Measurements from ENCODE around the gene MDM2. TPM values are rescaled to one million over a fixed set of nuclear protein-coding genes. Genes with fewer than 3 reads are reported as not detected.

The MDM2 gene
- total and polyA plus RNA-seq, 2 of the 8 experiments (the other 6 are each of a cell fraction or from before 2014, with no cell fraction given) = 15.1 to 115 TPM

GRCh38 chr12:68867606-68868005 is 59.6 kb downstream of the MDM2 start:
- TF ChIP-seq RAD21 (IDR thresholded peaks at IDR 0.05 in 1 of 2, conservative IDR thresholded peaks at IDR 0.05 in 1 of 2; ENCODE audit: low read depth in 2 of 2, low read length in 2 of 2) (peak in 1 of 2 experiments; percentile 22; a peak in 1 of 4 replicates), SRF (IDR thresholded peaks at IDR 0.05; ENCODE audit: low read depth, low read length) (no peak), E2F6 (IDR thresholded peaks at IDR 0.05) (no peak), ZNF274 (IDR thresholded peaks at IDR 0.05; ENCODE audit: borderline replicate concordance, extremely low read depth, low read length) (no peak), KDM4A (IDR thresholded peaks at IDR 0.05; ENCODE audit: low read depth, low read length, severe bottlenecking) (no peak)
- no peak overlapping the region for H3K56ac ChIP-seq (replicated peaks; ENCODE audit: insufficient read length, low read depth, low read length)
- no peak overlapping the region for H4K5ac ChIP-seq (ENCODE audit: insufficient read length, low read depth, low read length)
- no peak overlapping the region for H3K4me3 ChIP-seq (ENCODE audit: extremely low read depth in 1 of 4, insufficient read depth in 2 of 4, low read depth in 3 of 4, low read length in 4 of 4)
- no peak overlapping the region for H3K14ac ChIP-seq (ENCODE audit: insufficient read length)
- H3K23ac ChIP-seq (ENCODE audit: insufficient read length) = no peak overlapping the region
- no peak overlapping the region for H2BK120ac ChIP-seq (replicated peaks; ENCODE audit: low read depth, low read length)
- H3K18ac ChIP-seq (ENCODE audit: extremely low read depth, low read length) = no peak overlapping the region
- H2AK5ac ChIP-seq (ENCODE audit: low read depth, low read length) = no peak overlapping the region
- POLR2A ChIA-PET (ENCODE audit: partially characterized antibody) = no interaction called here
- H2BK20ac ChIP-seq (ENCODE audit: low read length) = no peak overlapping the region
- no peak overlapping the region for H2AFZ ChIP-seq (ENCODE audit: low read length)
- 59% methylated on average over 5 of the region's 5 CpGs; no CpG with 5 or more reads in 1 of the 2 experiments for WGBS, 2 experiments (ENCODE audit: extremely low coverage in 1 of 2, insufficient coverage in 1 of 2, insufficient read length in 1 of 2, insufficient replicate concordance in 2 of 2, low coverage in 1 of 2, low lambda C conversion rate in 2 of 2, missing lambda C conversion rate in 1 of 2)
- H3K9me3 ChIP-seq (ENCODE audit: insufficient read depth in 2 of 2, low read depth in 1 of 2, low read length in 1 of 2) = no peaks in the 10 kb centered on the region
- H3K9ac ChIP-seq (replicated peaks in 1 of 4; ENCODE audit: extremely low read depth in 1 of 4, low read depth in 3 of 4, low read length in 3 of 4) = no peak overlapping the region
- DNase-seq (ENCODE audit: low read depth in 1 of 2, low spot score in 2 of 2) (peak in 1 of 2 experiments; percentile 63), FAIRE-seq (no peak)
- H3K4me2 ChIP-seq (ENCODE audit: insufficient read depth in 1 of 2, low read depth in 2 of 2, low read length in 2 of 2) = no peak overlapping the region
- no peak overlapping the region for H2BK12ac ChIP-seq (ENCODE audit: low read depth, low read length)
- no peaks in the 10 kb centered on the region for H4K20me1 ChIP-seq (replicated peaks in 1 of 2; ENCODE audit: control insufficient read depth in 1 of 2, insufficient read depth in 2 of 2, low read length in 2 of 2)
- H4K8ac ChIP-seq (ENCODE audit: extremely low read depth, insufficient read depth, low read length) = no peak overlapping the region; the same call in 1 of the 2 replicates
- no peaks in the 10 kb centered on the region for H3K79me2 ChIP-seq (ENCODE audit: control insufficient read depth in 1 of 2, insufficient read depth in 2 of 2, low read length in 2 of 2)
- no peak overlapping the region for H2BK15ac ChIP-seq (ENCODE audit: low read length)
- H3K27me3 ChIP-seq (replicated peaks in 1 of 4; ENCODE audit: control insufficient read depth in 3 of 4, extremely low read depth in 1 of 4, insufficient read depth in 3 of 4, low read length in 3 of 4) = no peaks in the 10 kb centered on the region
- peaks cover 2 to 5% (median 4%) of the 10 kb centered on the region in 4 experiments; a peak in 4 of 7 replicates for H3K4me1 ChIP-seq (replicated peaks in 1 of 4; ENCODE audit: control insufficient read depth in 3 of 4, insufficient read depth in 4 of 4, low read length in 3 of 4)
- no peak overlapping the region for H2BK5ac ChIP-seq (ENCODE audit: low read depth, low read length)
- H3K79me1 ChIP-seq (ENCODE audit: low read depth, low read length) = no peaks in the 10 kb centered on the region
- CTCF ChIA-PET (ENCODE audit: partially characterized antibody) = interaction anchor here (0.6 to 4.0 kb wide), 12 partner anchors 13 to 912 kb away, joined by 3 to 29 read pairs (median 4); no protein-coding TSS in a partner anchor
- no peaks in the 10 kb centered on the region; the same call in 1 of the 2 replicates for H3K23me2 ChIP-seq (ENCODE audit: low read depth, low read length)
- no peak overlapping the region for H3K4ac ChIP-seq (replicated peaks; ENCODE audit: insufficient read length, low read depth, low read length)
- H3K36me3 ChIP-seq (ENCODE audit: control insufficient read depth in 2 of 4, insufficient read depth in 4 of 4, low read length in 3 of 4) = no peaks in the 10 kb centered on the region
- no peak overlapping the region for H4K91ac ChIP-seq (replicated peaks; ENCODE audit: insufficient read length, low read length)
- H3K27ac ChIP-seq (ENCODE audit: low read depth, low read length) = no peak overlapping the region

Measured in H1 (cell line).